ENCODE data around the gene EPHB1.

The EPHB1 gene

GRCh38 chr3:134803652-134804051, 8.6 kb downstream of the EPHB1 start:
- TF ChIP-seq, protein P1, sequence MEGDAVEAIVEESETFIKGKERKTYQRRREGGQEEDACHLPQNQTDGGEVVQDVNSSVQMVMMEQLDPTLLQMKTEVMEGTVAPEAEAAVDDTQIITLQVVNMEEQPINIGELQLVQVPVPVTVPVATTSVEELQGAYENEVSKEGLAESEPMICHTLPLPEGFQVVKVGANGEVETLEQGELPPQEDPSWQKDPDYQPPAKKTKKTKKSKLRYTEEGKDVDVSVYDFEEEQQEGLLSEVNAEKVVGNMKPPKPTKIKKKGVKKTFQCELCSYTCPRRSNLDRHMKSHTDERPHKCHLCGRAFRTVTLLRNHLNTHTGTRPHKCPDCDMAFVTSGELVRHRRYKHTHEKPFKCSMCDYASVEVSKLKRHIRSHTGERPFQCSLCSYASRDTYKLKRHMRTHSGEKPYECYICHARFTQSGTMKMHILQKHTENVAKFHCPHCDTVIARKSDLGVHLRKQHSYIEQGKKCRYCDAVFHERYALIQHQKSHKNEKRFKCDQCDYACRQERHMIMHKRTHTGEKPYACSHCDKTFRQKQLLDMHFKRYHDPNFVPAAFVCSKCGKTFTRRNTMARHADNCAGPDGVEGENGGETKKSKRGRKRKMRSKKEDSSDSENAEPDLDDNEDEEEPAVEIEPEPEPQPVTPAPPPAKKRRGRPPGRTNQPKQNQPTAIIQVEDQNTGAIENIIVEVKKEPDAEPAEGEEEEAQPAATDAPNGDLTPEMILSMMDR (IDR thresholded peaks at IDR 0.05; ENCODE audit: borderline replicate concordance, control extremely low read depth, extremely low read depth, insufficient read depth, missing control alignments), result no peak
- in situ Hi-C loops (cut with MboI; ENCODE audit: low sequenced_read_pairs, unreplicated experiment), result no loop called here
- DNase-seq (ENCODE audit: low spot score), result no peak

GRCh38 chr3:134804508-134805480, 9.7 kb downstream of the EPHB1 start:
- TF ChIP-seq, protein P1 (IDR thresholded peaks at IDR 0.05; ENCODE audit: borderline replicate concordance, control extremely low read depth, extremely low read depth, insufficient read depth, missing control alignments), result no peak
- in situ Hi-C loops (cut with MboI; ENCODE audit: low sequenced_read_pairs, unreplicated experiment), result no loop called here
- DNase-seq (ENCODE audit: low spot score), result no peak

- in situ Hi-C loops (cut with MboI; ENCODE audit: low sequenced_read_pairs, unreplicated experiment), result no loop called here
- no peak for DNase-seq (ENCODE audit: low spot score)
- TF ChIP-seq, protein P1 (IDR thresholded peaks at IDR 0.05; ENCODE audit: borderline replicate concordance, control extremely low read depth, extremely low read depth, insufficient read depth, missing control alignments), result no peak
Observed at GRCh38 chr3:134807189-134807588, 12.1 kb downstream of the EPHB1 start.

GRCh38 chr3:134808835-134809234, 13.8 kb downstream of the EPHB1 start:
- TF ChIP-seq, protein P1 (IDR thresholded peaks at IDR 0.05; ENCODE audit: borderline replicate concordance, control extremely low read depth, extremely low read depth, insufficient read depth, missing control alignments), result no peak
- DNase-seq (ENCODE audit: low spot score), result no peak
- in situ Hi-C loops (cut with MboI; ENCODE audit: low sequenced_read_pairs, unreplicated experiment), result no loop called here

DNA sequence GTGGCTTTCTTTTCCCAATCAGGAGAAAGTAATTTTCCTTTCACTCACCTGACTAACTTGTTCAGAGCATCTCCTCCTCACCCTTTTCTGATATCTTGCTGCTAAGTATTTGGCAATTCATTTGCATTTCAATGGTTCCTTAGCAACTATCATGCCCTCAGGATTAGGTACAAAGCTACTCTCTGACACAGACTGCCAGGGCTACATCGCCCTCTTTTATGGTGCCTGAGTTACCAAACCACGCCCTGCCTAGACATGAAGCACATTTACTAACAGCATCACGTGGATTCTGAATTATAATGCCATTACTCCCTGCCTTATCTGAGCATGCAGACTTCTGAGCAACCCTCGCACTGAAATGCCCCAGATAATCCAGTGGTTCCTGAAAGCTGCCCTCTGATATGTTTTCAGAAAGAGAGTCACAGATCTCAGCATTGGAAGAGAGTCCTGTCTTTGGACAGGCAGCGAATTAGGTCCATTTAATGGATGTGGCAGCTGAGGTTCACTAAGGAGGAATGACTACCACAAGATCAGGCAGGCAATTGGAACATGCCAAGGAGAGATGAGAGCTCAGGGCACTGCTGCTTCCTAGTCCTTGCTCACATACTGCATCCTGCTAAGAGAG, 14.5 kb downstream of the EPHB1 start:
- in situ Hi-C loops (cut with MboI; ENCODE audit: low sequenced_read_pairs, unreplicated experiment), result no loop called here
- TF ChIP-seq, protein P1 (IDR thresholded peaks at IDR 0.05; ENCODE audit: borderline replicate concordance, control extremely low read depth, extremely low read depth, insufficient read depth, missing control alignments), result no peak
- DNase-seq (ENCODE audit: low spot score), result no peak

GRCh38 chr3:134810052-134810435, 15.0 kb downstream of the EPHB1 start:
- DNase-seq (ENCODE audit: low spot score), result no peak
- in situ Hi-C loops (cut with MboI; ENCODE audit: low sequenced_read_pairs, unreplicated experiment), result no loop called here

More at GRCh38 chr3:134810052-134810435, 15.0 kb downstream of the EPHB1 start:
- TF ChIP-seq, protein P1 (IDR thresholded peaks at IDR 0.05; ENCODE audit: borderline replicate concordance, control extremely low read depth, extremely low read depth, insufficient read depth, missing control alignments), result no peak

Data from GM13976 (cell line).